HepG2 (cell line): ENCODE measurements around the gene SBNO1. TPM values are rescaled to one million over a fixed set of nuclear protein-coding genes. Genes with fewer than 3 reads are reported as not detected.

Experiments used
- ATAC-seq: fragments of 200-7000 bp; cut with Tn5 transposase; 3 replicates; pipeline ENCODE4 v1.9.1; 2020; ENCODE audit warnings: mild to moderate bottlenecking, moderate library complexity
- BruUV-seq: library from RNA; stranded (reverse); fragments of 400-500 nt; replicated peaks from 2 replicates; lab custom pipeline; 2021; lab: Mats Ljungman, UMichigan
- CTCF ChIA-PET: fragments of 300-600 bp; formaldehyde crosslinking; extraction: SDS; loops from one replicate; lab custom pipeline; 2021; ENCODE audit warnings: low total read pairs, inconsistent platforms, low intra/inter-chr PET ratio; lab: Yijun Ruan, JAX
- POLR2A ChIA-PET: fragments of 350-600 bp; sonication (Branson Sonifier 250); formaldehyde crosslinking; loops from one replicate; lab custom pipeline; 2020; ENCODE audit warnings: antibody characterized with exemption, inconsistent platforms; lab: Yijun Ruan, JAX
- DNase-seq: peaks from one replicate; pipeline ENCODE4 v3.0.0-alpha.2; 2015; ENCODE audit warnings: low spot score
- FAIRE-seq: peaks from 3 replicates; lab custom pipeline; 2011; peaks lifted over from hg19 to GRCh38; lab: Jason Lieb, UNC
- H2AFZ ChIP-seq: one replicate; pipeline ENCODE4 v1.6.1; 2011; ENCODE audit warnings: low read length, inconsistent platforms
- H3K27ac ChIP-seq: fragments of 300-600 bp; 3 replicates; pipeline ENCODE4 v1.8.0; 2011; ENCODE audit warnings: mixed run types, mild to moderate bottlenecking, mixed read lengths, low read length, inconsistent platforms; ENCODE audit not compliant: insufficient read depth; ENCODE audit errors: extremely low read length
- H3K27me3 ChIP-seq, 2 experiments: fragments of 200-600 bp in 1 of 2; 2 replicates in 1 of 2; 3 replicates in 1 of 2; pipeline versions ENCODE4 v1.6.0 to v1.8.0; 2011; ENCODE audit warnings: low read length in 2 of 2, mild to moderate bottlenecking in 2 of 2, moderate library complexity in 2 of 2, inconsistent platforms in 1 of 2; ENCODE audit not compliant: insufficient read depth in 2 of 2, control insufficient read depth in 1 of 2
- H3K36me3 ChIP-seq, 2 experiments: fragments of 200-600 bp in 1 of 2; replicated peaks in 1 of 2; 2 replicates in 1 of 2; 3 replicates in 1 of 2; pipeline versions ENCODE4 v1.5.1 to v1.8.0; 2011; ENCODE audit warnings: low read length in 2 of 2, inconsistent platforms in 1 of 2; ENCODE audit not compliant: insufficient read depth in 2 of 2, control insufficient read depth in 1 of 2
- H3K4me1 ChIP-seq: 2 replicates; pipeline ENCODE4 v1.5.1; 2012; ENCODE audit warnings: low read length, inconsistent platforms; ENCODE audit not compliant: insufficient read depth
- H3K4me2 ChIP-seq: 2 replicates; pipeline ENCODE4 v1.6.0; 2011; ENCODE audit warnings: low read depth, low read length, inconsistent platforms
- H3K4me3 ChIP-seq, 3 experiments: fragments of 200-600 bp in 1 of 3; sonication (generic), shearing (Covaris generic) in 1 of 3; replicated peaks in 1 of 3; 2 replicates each; pipeline ENCODE4 v1.5.1; 2011 to 2016; ENCODE audit warnings: low read length in 3 of 3, inconsistent platforms in 2 of 3, low read depth in 2 of 3, mild to moderate bottlenecking in 2 of 3, control low read depth in 1 of 3, mixed read lengths in 1 of 3; ENCODE audit not compliant: insufficient read depth in 1 of 3
- H3K79me2 ChIP-seq: one replicate; pipeline ENCODE4 v1.6.1; 2011; ENCODE audit warnings: low read length, inconsistent platforms; ENCODE audit not compliant: insufficient read depth
- H3K9ac ChIP-seq: 2 replicates; pipeline ENCODE4 v1.6.0; 2011; ENCODE audit warnings: mild to moderate bottlenecking, low read depth, low read length, inconsistent platforms; ENCODE audit not compliant: insufficient read depth
- H3K9me3 ChIP-seq: 2 replicates; pipeline ENCODE4 v1.5.1; 2012; ENCODE audit warnings: mild to moderate bottlenecking, low read length
- H4K20me1 ChIP-seq: 2 replicates; pipeline ENCODE4 v1.6.0; 2011; ENCODE audit warnings: inconsistent platforms, mild to moderate bottlenecking, low read length, moderate library complexity; ENCODE audit not compliant: insufficient read depth
- CCAR2 ChIP-seq: fragments of 200-400 bp; formaldehyde crosslinking; optimal IDR thresholded peaks from 2 replicates; pipeline ENCODE3; 2018; ENCODE audit warnings: low read depth, mild to moderate bottlenecking, low read length, moderate library complexity
- FLYWCH1 ChIP-seq: sonication (generic); formaldehyde crosslinking; IDR thresholded peaks from 2 replicates; pipeline ENCODE4 v1.8.1; 2023; ENCODE audit warnings: mild to moderate bottlenecking, missing genetic modification reagents
- JUND ChIP-seq: sonication (generic); formaldehyde crosslinking; IDR thresholded peaks from 2 replicates; pipeline ENCODE4 v1.8.0; 2022; ENCODE audit warnings: mild to moderate bottlenecking, missing genetic modification reagents
- MAFG ChIP-seq: sonication (generic); formaldehyde crosslinking; IDR thresholded peaks from 2 replicates; pipeline ENCODE4 v1.5.1; 2020; ENCODE audit warnings: mild to moderate bottlenecking, missing genetic modification reagents
- NBN ChIP-seq: fragments of 450-650 bp; conservative IDR thresholded peaks from 2 replicates; pipeline ENCODE4 v1.6.1; 2017
- NONO ChIP-seq, 2 experiments: fragments of 450-650 bp in 1 of 2; sonication (generic) in 1 of 2; formaldehyde crosslinking in 1 of 2; IDR thresholded peaks in 1 of 2; conservative IDR thresholded peaks in 1 of 2; 2 replicates each; pipeline versions ENCODE4 v1.6.1 to v1.8.0; 2017 to 2022; ENCODE audit warnings: mild to moderate bottlenecking in 1 of 2, missing genetic modification reagents in 1 of 2, moderate library complexity in 1 of 2
- SIN3A ChIP-seq: IDR thresholded peaks from 2 replicates; pipeline ENCODE4 v1.6.1; 2011; ENCODE audit warnings: low read depth, mild to moderate bottlenecking, control low read depth, low read length, borderline replicate concordance
- SP140L ChIP-seq: sonication (generic); formaldehyde crosslinking; IDR thresholded peaks from 2 replicates; pipeline ENCODE4 v1.4.0; 2020; ENCODE audit warnings: missing genetic modification reagents, borderline replicate concordance
- TAF1 ChIP-seq: sonication (generic); formaldehyde crosslinking; IDR thresholded peaks from 2 replicates; pipeline ENCODE4 v1.4.0; 2020; ENCODE audit warnings: missing genetic modification reagents
- TARDBP ChIP-seq: sonication (generic); formaldehyde crosslinking; IDR thresholded peaks from 2 replicates; pipeline ENCODE4 v1.8.0; 2022; ENCODE audit warnings: mild to moderate bottlenecking, missing genetic modification reagents
- TBX2 ChIP-seq: sonication (generic); formaldehyde crosslinking; IDR thresholded peaks from 2 replicates; pipeline ENCODE4 v1.5.0; 2020; ENCODE audit warnings: missing genetic modification reagents, mild to moderate bottlenecking, borderline replicate concordance
- TGIF2 ChIP-seq: IDR thresholded peaks from 2 replicates; pipeline ENCODE4 v1.6.1; 2016; ENCODE audit warnings: control low read depth, missing compliant biosample characterization
- ZMYM2 ChIP-seq: sonication (generic); formaldehyde crosslinking; IDR thresholded peaks from 2 replicates; pipeline ENCODE4 v1.8.0; 2022; ENCODE audit warnings: mild to moderate bottlenecking, missing genetic modification reagents
- ZNF44 ChIP-seq: sonication (generic); formaldehyde crosslinking; IDR thresholded peaks from 2 replicates; pipeline ENCODE4 v1.5.1; 2020; ENCODE audit warnings: mild to moderate bottlenecking, missing genetic modification reagents
- ZNF556 ChIP-seq: sonication (generic); formaldehyde crosslinking; IDR thresholded peaks from 2 replicates; pipeline ENCODE4 v1.4.0; 2020; ENCODE audit warnings: mild to moderate bottlenecking, missing genetic modification reagents, borderline replicate concordance
- ZNF652 ChIP-seq: IDR thresholded peaks from 2 replicates; pipeline ENCODE4 v1.6.1; 2016; ENCODE audit warnings: low read depth, borderline replicate concordance
- ZNF770 ChIP-seq: sonication (generic); formaldehyde crosslinking; IDR thresholded peaks from 2 replicates; pipeline ENCODE4 v1.5.0; 2020; ENCODE audit warnings: mild to moderate bottlenecking, missing genetic modification reagents
- ZNF850 ChIP-seq: sonication (generic); formaldehyde crosslinking; conservative IDR thresholded peaks from 2 replicates; pipeline ENCODE4 v1.9.0; 2021; ENCODE audit warnings: mild to moderate bottlenecking, missing genetic modification reagents
- WGBS: methylation state at CpG from one replicate; pipeline ENCODE4 v1.1.6; 2017; ENCODE audit warnings: low lambda C conversion rate; 5-methylcytosine and 5-hydroxymethylcytosine counted together
- in situ Hi-C: cut with HindIII; loops from 2 replicates; pipeline ENCODE4 v1.10.0; 2017; ENCODE audit warnings: low pct_unique_long_range_greater_than_20kb; ENCODE audit not compliant: extremely low pct_ligation_motif_present
- intact Hi-C: fragments of 100-400 bp; cut with micrococcal nuclease; formaldehyde crosslinking; loops from one replicate; pipeline ENCODE4 v1.10.0; 2022; ENCODE audit not compliant: unreplicated experiment
- polyA plus RNA-seq, 8 experiments: library from polyadenylated mRNA; depleted of rRNA in 3 of 8; stranded (reverse) in 7 of 8; unstranded in 1 of 8; fragments of >200 nt; fragmentation: Illumina TruSeq in 4 of 8; extraction: Trizol in 4 of 8; gene quantifications; 2 replicates each; pipeline versions ENCODE4 v1.2.1 to v1.2.3, GENCODE V29; 2011 to 2016; ENCODE audit warnings: low read depth in 4 of 8, missing spikeins in 1 of 8, mixed read lengths in 1 of 8; ENCODE audit not compliant: insufficient read depth in 1 of 8
- total RNA-seq, 5 experiments: library from RNA; depleted of rRNA; stranded (reverse); fragments of >200 nt; fragmentation: Illumina TruSeq; extraction: Trizol; gene quantifications; 2 replicates each; pipeline ENCODE4 v1.2.3, GENCODE V29; 2016; ENCODE audit warnings: low read depth in 1 of 5
- TF ChIP-seq, protein P1 (sequence below): sonication (generic); formaldehyde crosslinking; IDR thresholded peaks from 2 replicates; pipeline ENCODE4 v1.9.0; 2021; ENCODE audit warnings: missing genetic modification reagents, borderline replicate concordance

The SBNO1 gene
- total and polyA plus RNA-seq, 2 of the 13 experiments (the other 11 are each of a cell fraction or from before 2014, with no cell fraction given), result 10.9 to 40.2 TPM

DNA sequence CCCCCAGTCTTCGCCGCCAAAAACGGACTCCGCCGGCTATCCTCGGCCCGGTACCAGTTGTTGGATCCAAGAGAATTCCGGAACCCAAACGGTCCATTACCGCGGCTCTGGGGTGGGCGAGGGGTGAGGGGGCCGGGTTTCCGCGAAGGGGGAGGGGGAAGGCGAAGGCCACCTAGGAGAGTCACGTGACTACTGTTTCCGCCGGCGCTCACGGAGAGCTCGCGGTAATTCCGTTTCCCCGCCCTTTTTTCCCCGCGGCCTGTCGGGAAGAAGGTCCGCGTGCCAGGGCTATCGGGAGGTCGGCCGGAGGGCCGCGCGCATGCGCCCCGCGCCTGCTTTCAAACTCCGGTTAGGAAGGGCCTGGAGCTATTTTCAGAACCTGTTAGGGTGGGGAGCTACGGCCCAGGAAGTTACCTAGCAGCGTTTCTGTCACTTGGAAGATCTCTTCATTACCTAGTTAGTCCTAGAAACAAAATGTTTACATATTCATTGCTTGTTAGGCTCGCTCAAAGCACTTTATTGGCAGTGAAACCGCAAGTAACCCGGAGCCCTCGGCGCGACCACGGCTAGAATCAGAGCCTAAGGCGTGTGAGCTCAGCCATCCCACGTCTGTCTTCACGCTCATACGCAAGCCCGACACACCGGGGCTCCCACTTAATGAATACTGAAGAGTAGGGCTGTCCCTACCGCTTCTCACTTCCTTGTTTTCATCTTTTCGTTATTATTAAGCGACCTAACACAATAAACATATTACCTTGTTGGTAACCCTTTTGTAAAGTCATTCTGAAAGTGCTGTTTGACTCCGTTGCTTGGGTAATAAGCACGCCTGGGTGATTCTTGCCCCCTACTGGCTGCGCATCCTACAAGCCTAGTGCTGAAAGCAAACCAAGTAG is 624 bp upstream of the SBNO1 start:
- H2AFZ ChIP-seq, result peak overlapping the region; percentile 48
- H3K9ac ChIP-seq, result peak overlapping the region; percentile 79
- peak overlapping the region; percentile 85 for H3K4me2 ChIP-seq
- intact Hi-C loops, result loop anchor here (1.0 kb wide), 1 partner anchor 18 kb away; no protein-coding TSS in a partner anchor
- H3K79me2 ChIP-seq, result peaks cover 39% of the 10 kb centered on the region
- peak; percentile 83 for ATAC-seq
- peaks cover 31% of the 10 kb centered on the region for H3K4me1 ChIP-seq
- FAIRE-seq, result peak; percentile 88
- in situ Hi-C loops, result no loop called here
- H4K20me1 ChIP-seq, result peaks cover 27% of the 10 kb centered on the region
- POLR2A ChIA-PET, result interaction anchor here (0.7 to 4.9 kb wide), 29 partner anchors 8 to 399 kb away, joined by 3 to 121 read pairs (median 5); partner anchors contain the start of genes ABCB9, DDX55, EIF2B1 and GTF2H3
- under 1% methylated on average over 28 of the region's 61 CpGs for WGBS
- no peaks in the 10 kb centered on the region; a peak in 1 of 5 replicates for H3K27me3 ChIP-seq
- peak; percentile 96 for DNase-seq
- H3K4me3 ChIP-seq, result peak overlapping the region; percentile 94 to 98 (median 96)
- CTCF ChIA-PET, result no interaction called here
- BruUV-seq, result TSS peak; percentile 96
- H3K36me3 ChIP-seq, result no peaks in the 10 kb centered on the region
- H3K27ac ChIP-seq, result peak overlapping the region; percentile 97
- no peaks in the 10 kb centered on the region for H3K9me3 ChIP-seq
- TF ChIP-seq CCAR2 (no peak), TGIF2 (CRISPR knock-in tag) (no peak), JUND (CRISPR knock-in tag) (no peak), TARDBP (CRISPR knock-in tag) (no peak), ZNF850 (CRISPR knock-in tag) (no peak), SP140L (peak; percentile 84), NBN (no peak), ZNF652 (CRISPR knock-in tag) (peak; percentile 19; the same call in 1 of the 2 replicates), FLYWCH1 (CRISPR knock-in tag) (no peak), MAFG (CRISPR knock-in tag) (no peak), ZNF44 (CRISPR knock-in tag) (peak; percentile 31; the same call in 1 of the 2 replicates), NONO (IDR thresholded peaks at IDR 0.05) (no peak), NONO (CRISPR knock-in tag; conservative IDR thresholded peaks at IDR 0.05) (peak; percentile 49; the same call in 1 of the 2 replicates), TAF1 (peak; percentile 59; the same call in 1 of the 2 replicates), ZMYM2 (CRISPR knock-in tag) (no peak), ZNF770 (CRISPR knock-in tag) (peak; percentile 36), ZNF556 (CRISPR knock-in tag) (no peak), SIN3A (peak; percentile 75; the same call in 1 of the 2 replicates), TBX2 (CRISPR knock-in tag) (peak; percentile 69; the same call in 1 of the 2 replicates)
- TF ChIP-seq, protein P1, sequence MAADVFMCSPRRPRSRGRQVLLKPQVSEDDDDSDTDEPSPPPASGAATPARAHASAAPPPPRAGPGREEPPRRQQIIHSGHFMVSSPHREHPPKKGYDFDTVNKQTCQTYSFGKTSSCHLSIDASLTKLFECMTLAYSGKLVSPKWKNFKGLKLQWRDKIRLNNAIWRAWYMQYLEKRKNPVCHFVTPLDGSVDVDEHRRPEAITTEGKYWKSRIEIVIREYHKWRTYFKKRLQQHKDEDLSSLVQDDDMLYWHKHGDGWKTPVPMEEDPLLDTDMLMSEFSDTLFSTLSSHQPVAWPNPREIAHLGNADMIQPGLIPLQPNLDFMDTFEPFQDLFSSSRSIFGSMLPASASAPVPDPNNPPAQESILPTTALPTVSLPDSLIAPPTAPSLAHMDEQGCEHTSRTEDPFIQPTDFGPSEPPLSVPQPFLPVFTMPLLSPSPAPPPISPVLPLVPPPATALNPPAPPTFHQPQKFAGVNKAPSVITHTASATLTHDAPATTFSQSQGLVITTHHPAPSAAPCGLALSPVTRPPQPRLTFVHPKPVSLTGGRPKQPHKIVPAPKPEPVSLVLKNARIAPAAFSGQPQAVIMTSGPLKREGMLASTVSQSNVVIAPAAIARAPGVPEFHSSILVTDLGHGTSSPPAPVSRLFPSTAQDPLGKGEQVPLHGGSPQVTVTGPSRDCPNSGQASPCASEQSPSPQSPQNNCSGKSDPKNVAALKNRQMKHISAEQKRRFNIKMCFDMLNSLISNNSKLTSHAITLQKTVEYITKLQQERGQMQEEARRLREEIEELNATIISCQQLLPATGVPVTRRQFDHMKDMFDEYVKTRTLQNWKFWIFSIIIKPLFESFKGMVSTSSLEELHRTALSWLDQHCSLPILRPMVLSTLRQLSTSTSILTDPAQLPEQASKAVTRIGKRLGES (CRISPR knock-in tag), result 0 out of 2 replicates have a peak, but pooled peaks have one; percentile 45
